Measurements from ENCODE around the gene LRIG1. TPM values are rescaled to one million over a fixed set of nuclear protein-coding genes. Genes with fewer than 3 reads are reported as not detected.

LRIG1 gene
- total and polyA plus RNA-seq, 2 donors from 2014 or later, result 8.2 to 20.6 TPM

- intact Hi-C loops (cut with DNase I), result no loop called here
- Histone ChIP-seq H3K9ac (ENCODE audit: low read length in 3 of 3) (no peak overlapping the region), H3K27me3 (ENCODE audit: control insufficient read depth, insufficient read depth, low read length) (no peaks in the 10 kb centered on the region), H3K36me3 (ENCODE audit: control insufficient read depth in 2 of 3, insufficient read depth in 3 of 3, low read length in 3 of 3) (no peaks in the 10 kb centered on the region), H3K27ac (ENCODE audit: low read depth in 2 of 2, low read length in 2 of 2) (no peak overlapping the region), H3K4me1 (ENCODE audit: control insufficient read depth in 2 of 3, insufficient read depth in 2 of 3, low read depth in 1 of 3, low read length in 3 of 3) (no peaks in the 10 kb centered on the region), H3K9me3 (ENCODE audit: control insufficient read depth in 2 of 3, insufficient read depth in 1 of 3, low read length in 3 of 3) (no peaks in the 10 kb centered on the region), H3K4me3 (ENCODE audit: low read length in 3 of 3) (no peak overlapping the region)
- FAIRE-seq (no peak), DNase-seq (no peak)
- TF ChIP-seq CTCF (IDR thresholded peaks at IDR 0.05; ENCODE audit: borderline replicate concordance, extremely low read depth, insufficient read depth), result no peak
Measured at GRCh38 chr3:66531256-66531655, 30.4 kb upstream of the LRIG1 start.

GRCh38 chr3:66527246-66527645 lies 26.4 kb upstream of the LRIG1 start:
- TF ChIP-seq CTCF (IDR thresholded peaks at IDR 0.05; ENCODE audit: borderline replicate concordance, extremely low read depth, insufficient read depth), result no peak
- no peaks in the 10 kb centered on the region for H3K4me1 ChIP-seq (ENCODE audit: control insufficient read depth in 2 of 3, insufficient read depth in 2 of 3, low read depth in 1 of 3, low read length in 3 of 3)
- no peaks in the 10 kb centered on the region for H3K9me3 ChIP-seq (ENCODE audit: control insufficient read depth in 2 of 3, insufficient read depth in 1 of 3, low read length in 3 of 3)
- H3K9ac ChIP-seq (ENCODE audit: low read length in 3 of 3), result no peak overlapping the region
- DNase-seq, result no peak
- no peak overlapping the region for H3K4me3 ChIP-seq (ENCODE audit: low read length in 3 of 3)
- no peak for FAIRE-seq
- no peaks in the 10 kb centered on the region for H3K27me3 ChIP-seq (ENCODE audit: control insufficient read depth, insufficient read depth, low read length)
- no peaks in the 10 kb centered on the region for H3K36me3 ChIP-seq (ENCODE audit: control insufficient read depth in 2 of 3, insufficient read depth in 3 of 3, low read length in 3 of 3)
- no peak overlapping the region for H3K27ac ChIP-seq (ENCODE audit: low read depth in 2 of 2, low read length in 2 of 2)
- intact Hi-C loops (cut with DNase I), result no loop called here

- no peaks in the 10 kb centered on the region for H3K9me3 ChIP-seq (ENCODE audit: control insufficient read depth in 2 of 3, insufficient read depth in 1 of 3, low read length in 3 of 3)
- intact Hi-C loops (cut with DNase I), result no loop called here
- FAIRE-seq (no peak), DNase-seq (no peak)
- no peaks in the 10 kb centered on the region for H3K4me1 ChIP-seq (ENCODE audit: control insufficient read depth in 2 of 3, insufficient read depth in 2 of 3, low read depth in 1 of 3, low read length in 3 of 3)
- TF ChIP-seq CTCF (IDR thresholded peaks at IDR 0.05; ENCODE audit: borderline replicate concordance, extremely low read depth, insufficient read depth), result no peak
- H3K27ac ChIP-seq (ENCODE audit: low read depth in 2 of 2, low read length in 2 of 2), result no peak overlapping the region
- H3K9ac ChIP-seq (ENCODE audit: low read length in 3 of 3), result no peak overlapping the region
- H3K36me3 ChIP-seq (ENCODE audit: control insufficient read depth in 2 of 3, insufficient read depth in 3 of 3, low read length in 3 of 3), result no peaks in the 10 kb centered on the region
- no peaks in the 10 kb centered on the region for H3K27me3 ChIP-seq (ENCODE audit: control insufficient read depth, insufficient read depth, low read length)
- H3K4me3 ChIP-seq (ENCODE audit: low read length in 3 of 3), result no peak overlapping the region
Measured at GRCh38 chr3:66525771-66526170, 24.9 kb upstream of the LRIG1 start.

GRCh38 chr3:66520724-66521123 lies 19.9 kb upstream of the LRIG1 start:
- Histone ChIP-seq H3K36me3 (ENCODE audit: control insufficient read depth in 2 of 3, insufficient read depth in 3 of 3, low read length in 3 of 3) (no peaks in the 10 kb centered on the region), H3K27me3 (ENCODE audit: control insufficient read depth, insufficient read depth, low read length) (no peaks in the 10 kb centered on the region), H3K4me1 (ENCODE audit: control insufficient read depth in 2 of 3, insufficient read depth in 2 of 3, low read depth in 1 of 3, low read length in 3 of 3) (no peaks in the 10 kb centered on the region), H3K9me3 (ENCODE audit: control insufficient read depth in 2 of 3, insufficient read depth in 1 of 3, low read length in 3 of 3) (no peaks in the 10 kb centered on the region), H3K9ac (ENCODE audit: low read length in 3 of 3) (no peak overlapping the region), H3K27ac (ENCODE audit: low read depth in 2 of 2, low read length in 2 of 2) (no peak overlapping the region), H3K4me3 (ENCODE audit: low read length in 3 of 3) (no peak overlapping the region)
- DNase-seq, result no peak
- TF ChIP-seq CTCF (IDR thresholded peaks at IDR 0.05; ENCODE audit: borderline replicate concordance, extremely low read depth, insufficient read depth), result no peak
- no peak for FAIRE-seq
- intact Hi-C loops (cut with DNase I), result no loop called here
